Measurements from ENCODE around the gene PLVAP.

- TF ChIP-seq, protein P1, sequence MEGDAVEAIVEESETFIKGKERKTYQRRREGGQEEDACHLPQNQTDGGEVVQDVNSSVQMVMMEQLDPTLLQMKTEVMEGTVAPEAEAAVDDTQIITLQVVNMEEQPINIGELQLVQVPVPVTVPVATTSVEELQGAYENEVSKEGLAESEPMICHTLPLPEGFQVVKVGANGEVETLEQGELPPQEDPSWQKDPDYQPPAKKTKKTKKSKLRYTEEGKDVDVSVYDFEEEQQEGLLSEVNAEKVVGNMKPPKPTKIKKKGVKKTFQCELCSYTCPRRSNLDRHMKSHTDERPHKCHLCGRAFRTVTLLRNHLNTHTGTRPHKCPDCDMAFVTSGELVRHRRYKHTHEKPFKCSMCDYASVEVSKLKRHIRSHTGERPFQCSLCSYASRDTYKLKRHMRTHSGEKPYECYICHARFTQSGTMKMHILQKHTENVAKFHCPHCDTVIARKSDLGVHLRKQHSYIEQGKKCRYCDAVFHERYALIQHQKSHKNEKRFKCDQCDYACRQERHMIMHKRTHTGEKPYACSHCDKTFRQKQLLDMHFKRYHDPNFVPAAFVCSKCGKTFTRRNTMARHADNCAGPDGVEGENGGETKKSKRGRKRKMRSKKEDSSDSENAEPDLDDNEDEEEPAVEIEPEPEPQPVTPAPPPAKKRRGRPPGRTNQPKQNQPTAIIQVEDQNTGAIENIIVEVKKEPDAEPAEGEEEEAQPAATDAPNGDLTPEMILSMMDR (IDR thresholded peaks at IDR 0.05; ENCODE audit: insufficient read depth, low read length, poor library complexity, severe bottlenecking): no peak
- no peak for TF ChIP-seq EZH2phosphoT487 (conservative IDR thresholded peaks at IDR 0.05; ENCODE audit: low read length)
Measured at GRCh38 chr19:17333611-17334413, 43.3 kb downstream of the PLVAP start.
